RWPE2 (cell line): ENCODE measurements around the gene DUSP7.

Experiments
- ATAC-seq: fragments of 200-7000 bp; cut with Tn5 transposase; 3 replicates; pipeline ENCODE4 v1.9.1; 2021; ENCODE audit warnings: low read depth
- DNase-seq: peaks from one replicate; pipeline ENCODE4 v3.0.0-alpha.2; 2020; ENCODE audit warnings: low spot score
- H3K27ac ChIP-seq: fragments of 450-650 bp; 2 replicates; pipeline ENCODE4 v1.5.1; 2017; ENCODE audit warnings: mild to moderate bottlenecking; ENCODE audit not compliant: poor library complexity, severe bottlenecking
- H3K27me3 ChIP-seq: fragments of 250-450 bp; sonication (Bioruptor Pico); 2 replicates; pipeline ENCODE4 v1.5.1; 2021; ENCODE audit warnings: mild to moderate bottlenecking, moderate library complexity; ENCODE audit not compliant: insufficient read depth, poor library complexity, severe bottlenecking
- H3K36me3 ChIP-seq: fragments of 250-450 bp; sonication (Bioruptor Pico); 2 replicates; pipeline ENCODE4 v1.5.1; 2020; ENCODE audit warnings: low read depth, mild to moderate bottlenecking, moderate library complexity
- H3K4me1 ChIP-seq: fragments of 250-450 bp; sonication (Bioruptor Pico); 2 replicates; pipeline ENCODE4 v1.5.1; 2021; ENCODE audit warnings: mild to moderate bottlenecking, moderate library complexity; ENCODE audit not compliant: insufficient read depth, poor library complexity, severe bottlenecking
- H3K4me3 ChIP-seq: fragments of 250-450 bp; sonication (Bioruptor Pico); 2 replicates; pipeline ENCODE4 v1.5.1; 2021; ENCODE audit warnings: mild to moderate bottlenecking, moderate library complexity; ENCODE audit not compliant: severe bottlenecking
- H3K9me3 ChIP-seq: fragments of 250-450 bp; sonication (Bioruptor Pico); 2 replicates; pipeline ENCODE4 v1.5.1; 2021; ENCODE audit warnings: mild to moderate bottlenecking, moderate library complexity; ENCODE audit not compliant: severe bottlenecking
- TF ChIP-seq, protein P1 (sequence below): fragments of 450-650 bp; IDR thresholded peaks from one replicate; pipeline ENCODE4 v1.5.1; 2017; ENCODE audit warnings: mild to moderate bottlenecking, moderate library complexity; ENCODE audit not compliant: poor library complexity, severe bottlenecking

DUSP7 gene

GRCh38 chr3:52084216-52084945 is 28.0 kb upstream of the DUSP7 start:
- H3K27ac ChIP-seq, result no peak overlapping the region
- H3K27me3 ChIP-seq, result no peaks in the 10 kb centered on the region
- H3K36me3 ChIP-seq, result no peaks in the 10 kb centered on the region
- H3K4me1 ChIP-seq, result no peaks in the 10 kb centered on the region
- no peaks in the 10 kb centered on the region for H3K9me3 ChIP-seq
- TF ChIP-seq, protein P1, sequence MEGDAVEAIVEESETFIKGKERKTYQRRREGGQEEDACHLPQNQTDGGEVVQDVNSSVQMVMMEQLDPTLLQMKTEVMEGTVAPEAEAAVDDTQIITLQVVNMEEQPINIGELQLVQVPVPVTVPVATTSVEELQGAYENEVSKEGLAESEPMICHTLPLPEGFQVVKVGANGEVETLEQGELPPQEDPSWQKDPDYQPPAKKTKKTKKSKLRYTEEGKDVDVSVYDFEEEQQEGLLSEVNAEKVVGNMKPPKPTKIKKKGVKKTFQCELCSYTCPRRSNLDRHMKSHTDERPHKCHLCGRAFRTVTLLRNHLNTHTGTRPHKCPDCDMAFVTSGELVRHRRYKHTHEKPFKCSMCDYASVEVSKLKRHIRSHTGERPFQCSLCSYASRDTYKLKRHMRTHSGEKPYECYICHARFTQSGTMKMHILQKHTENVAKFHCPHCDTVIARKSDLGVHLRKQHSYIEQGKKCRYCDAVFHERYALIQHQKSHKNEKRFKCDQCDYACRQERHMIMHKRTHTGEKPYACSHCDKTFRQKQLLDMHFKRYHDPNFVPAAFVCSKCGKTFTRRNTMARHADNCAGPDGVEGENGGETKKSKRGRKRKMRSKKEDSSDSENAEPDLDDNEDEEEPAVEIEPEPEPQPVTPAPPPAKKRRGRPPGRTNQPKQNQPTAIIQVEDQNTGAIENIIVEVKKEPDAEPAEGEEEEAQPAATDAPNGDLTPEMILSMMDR, result no peak
- no peak for DNase-seq
- no peak overlapping the region for H3K4me3 ChIP-seq
- no peak for ATAC-seq

DNA sequence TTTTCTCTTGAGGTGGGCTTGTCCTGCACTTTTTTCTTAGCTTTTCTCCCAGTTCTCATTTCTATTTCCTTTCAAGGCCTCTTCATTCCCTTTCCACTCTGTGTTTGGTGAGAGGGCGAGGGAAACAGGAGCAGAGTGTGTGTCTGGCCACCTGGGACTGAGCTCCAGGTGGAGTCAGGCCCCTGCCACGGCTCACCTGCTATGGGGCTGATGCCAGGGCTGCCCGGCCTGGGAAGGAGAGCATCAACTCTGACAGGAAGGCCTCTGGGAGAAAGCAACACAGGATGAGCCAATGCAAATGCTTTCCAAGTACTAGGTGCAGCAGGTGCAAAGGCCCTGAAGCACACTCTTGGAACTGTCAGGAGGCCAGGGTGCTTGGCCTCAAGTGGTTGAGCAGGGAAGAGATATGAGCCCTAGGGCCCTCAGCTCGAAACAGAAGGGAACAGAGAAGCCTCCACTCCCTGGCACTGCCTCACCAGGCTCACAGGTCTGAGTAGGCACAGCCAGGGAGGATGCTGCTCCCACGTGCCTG is 27.3 kb upstream of the DUSP7 start:
- Histone ChIP-seq H3K4me3 (no peak overlapping the region), H3K9me3 (no peaks in the 10 kb centered on the region), H3K36me3 (no peaks in the 10 kb centered on the region), H3K4me1 (no peaks in the 10 kb centered on the region), H3K27ac (no peak overlapping the region), H3K27me3 (no peaks in the 10 kb centered on the region)
- ATAC-seq (no peak), DNase-seq (no peak)
- TF ChIP-seq, protein P1, result no peak

DNA sequence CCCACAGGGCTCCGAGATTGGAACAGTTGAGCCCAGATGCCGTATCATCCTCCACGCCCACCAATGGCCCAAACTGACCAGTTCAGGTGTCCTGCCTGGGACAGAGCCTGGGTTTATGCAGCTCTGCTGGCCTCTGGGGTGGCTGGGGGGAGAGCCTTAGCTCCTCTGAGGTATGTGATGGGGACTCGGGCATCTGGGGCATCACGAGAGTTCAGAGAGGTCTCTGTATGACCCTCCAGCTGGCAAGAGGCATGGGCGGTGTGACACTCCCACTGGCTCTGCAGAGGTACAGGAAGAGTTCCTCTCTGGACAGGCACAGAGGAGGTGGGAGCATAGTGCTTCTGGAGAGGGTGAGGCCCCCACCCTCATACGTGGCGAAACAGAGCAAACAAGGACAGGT is 26.6 kb upstream of the DUSP7 start:
- Histone ChIP-seq H3K4me1 (no peaks in the 10 kb centered on the region), H3K27me3 (no peaks in the 10 kb centered on the region), H3K9me3 (no peaks in the 10 kb centered on the region), H3K36me3 (no peaks in the 10 kb centered on the region), H3K27ac (no peak overlapping the region), H3K4me3 (no peak overlapping the region)
- ATAC-seq (no peak), DNase-seq (no peak)
- TF ChIP-seq, protein P1, result no peak

GRCh38 chr3:52080830-52081719 is 24.7 kb upstream of the DUSP7 start:
- H3K27ac ChIP-seq, result no peak overlapping the region
- H3K4me1 ChIP-seq, result no peaks in the 10 kb centered on the region
- H3K9me3 ChIP-seq, result no peaks in the 10 kb centered on the region
- TF ChIP-seq, protein P1, result no peak
- H3K27me3 ChIP-seq, result no peaks in the 10 kb centered on the region
- H3K36me3 ChIP-seq, result no peaks in the 10 kb centered on the region
- no peak for ATAC-seq
- no peak for DNase-seq
- H3K4me3 ChIP-seq, result no peak overlapping the region
